Prostate gland (tissue), 2 donors: ENCODE data around the gene SS18L1.

ENCODE experiments used
- POLR2AphosphoS5 ChIP-seq: sonication (generic); formaldehyde crosslinking; IDR thresholded peaks from one replicate; pipeline ENCODE4 v1.6.1; 2017; ENCODE audit warnings: antibody characterized with exemption
- TF ChIP-seq, protein P1 (sequence below), 4 experiments: fragments of 200-600 bp in 2 of 4; fragments of 450-650 bp in 2 of 4; sonication (generic) in 2 of 4; IDR thresholded peaks; 1 replicate in 3 of 4; 2 replicates in 1 of 4; pipeline ENCODE4 v1.5.1; 2016 to 2019; ENCODE audit warnings: antibody characterized with exemption in 4 of 4, mild to moderate bottlenecking in 2 of 4, moderate library complexity in 2 of 4

DNA sequence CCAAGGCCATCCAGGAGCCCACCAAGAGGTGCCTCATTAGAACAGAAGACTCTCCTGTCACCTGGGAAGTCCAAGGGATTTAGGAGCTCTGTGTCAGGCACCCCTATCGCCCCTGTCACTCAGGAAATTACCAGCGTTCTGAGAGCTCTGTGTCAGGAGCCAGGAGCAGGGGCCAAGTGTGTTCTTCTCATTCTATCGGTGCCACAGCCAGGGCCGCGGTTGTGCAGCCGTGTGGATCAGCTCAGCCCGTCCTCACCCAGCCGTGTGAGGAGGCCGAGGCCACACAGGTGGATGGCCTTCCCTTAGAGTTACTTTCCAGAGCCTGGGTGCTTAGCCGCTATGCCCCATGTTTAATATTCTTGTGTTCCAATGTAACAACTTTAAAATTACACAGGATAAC, 49.1 kb downstream of the SS18L1 start:
- TF ChIP-seq, protein P1, sequence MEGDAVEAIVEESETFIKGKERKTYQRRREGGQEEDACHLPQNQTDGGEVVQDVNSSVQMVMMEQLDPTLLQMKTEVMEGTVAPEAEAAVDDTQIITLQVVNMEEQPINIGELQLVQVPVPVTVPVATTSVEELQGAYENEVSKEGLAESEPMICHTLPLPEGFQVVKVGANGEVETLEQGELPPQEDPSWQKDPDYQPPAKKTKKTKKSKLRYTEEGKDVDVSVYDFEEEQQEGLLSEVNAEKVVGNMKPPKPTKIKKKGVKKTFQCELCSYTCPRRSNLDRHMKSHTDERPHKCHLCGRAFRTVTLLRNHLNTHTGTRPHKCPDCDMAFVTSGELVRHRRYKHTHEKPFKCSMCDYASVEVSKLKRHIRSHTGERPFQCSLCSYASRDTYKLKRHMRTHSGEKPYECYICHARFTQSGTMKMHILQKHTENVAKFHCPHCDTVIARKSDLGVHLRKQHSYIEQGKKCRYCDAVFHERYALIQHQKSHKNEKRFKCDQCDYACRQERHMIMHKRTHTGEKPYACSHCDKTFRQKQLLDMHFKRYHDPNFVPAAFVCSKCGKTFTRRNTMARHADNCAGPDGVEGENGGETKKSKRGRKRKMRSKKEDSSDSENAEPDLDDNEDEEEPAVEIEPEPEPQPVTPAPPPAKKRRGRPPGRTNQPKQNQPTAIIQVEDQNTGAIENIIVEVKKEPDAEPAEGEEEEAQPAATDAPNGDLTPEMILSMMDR (IDR thresholded peaks at IDR 0.05): no peak
- TF ChIP-seq POLR2AphosphoS5: no peak
